T-helper 2 cell treated with Interferon-gamma antibody and Interleukin-4, amounts not matched to agents 100 ng/mL and 5 ng/mL, for 36 hours (primary cell): ENCODE results near the gene GTF2IRD2. TPM values are rescaled to one million over a fixed set of nuclear protein-coding genes. Genes with fewer than 3 reads are reported as not detected.
"Not testable (repeated sequence)": the region's sequence is repeated elsewhere in the genome, so short reads cannot be mapped to it uniquely, and the experiment has no call there.

Source experiments
- intact Hi-C: fragments of 100-400 bp; cut with micrococcal nuclease; formaldehyde crosslinking; loops from one replicate; pipeline ENCODE4 v1.15.1; 2023
- total RNA-seq: library from RNA; stranded (reverse); gene quantifications from 2 replicates; pipeline ENCODE4 v1.2.3, GENCODE V29; 2022

The GTF2IRD2 gene
- total RNA-seq, 1 donor from 2014 or later: 16.5 TPM

GRCh38 chr7:74788369-74789150, 62.8 kb downstream of the GTF2IRD2 start:
- intact Hi-C loops: not testable (repeated sequence)

- intact Hi-C loops: not testable (repeated sequence)
Measured at GRCh38 chr7:74783595-74783994, 67.8 kb downstream of the GTF2IRD2 start.

- intact Hi-C loops: not testable (repeated sequence)
Measured at GRCh38 chr7:74781746-74782145, 69.7 kb downstream of the GTF2IRD2 start.

GRCh38 chr7:74779053-74779452, 72.4 kb downstream of the GTF2IRD2 start:
- intact Hi-C loops: not testable (repeated sequence)

DNA sequence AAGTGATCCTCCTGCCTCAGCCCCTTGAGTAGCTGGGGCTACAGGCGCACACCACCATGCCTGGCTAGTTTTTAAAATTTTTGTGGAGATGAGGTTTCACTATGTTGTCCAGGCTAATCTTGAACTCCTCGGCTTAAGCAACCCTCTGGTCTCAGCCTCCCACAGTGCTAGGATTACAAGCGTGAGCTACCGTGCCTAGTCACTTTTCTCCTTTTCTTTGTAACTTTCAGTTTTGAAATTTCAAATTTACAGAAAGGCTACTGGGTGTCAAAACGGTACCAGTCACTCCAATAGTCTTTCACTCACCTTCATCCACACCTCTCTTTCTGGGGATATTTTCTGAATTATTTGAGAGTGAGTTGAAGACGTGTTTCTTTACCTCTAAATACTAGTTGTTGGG, 76.3 kb downstream of the GTF2IRD2 start:
- intact Hi-C loops: not testable (repeated sequence)

DNA sequence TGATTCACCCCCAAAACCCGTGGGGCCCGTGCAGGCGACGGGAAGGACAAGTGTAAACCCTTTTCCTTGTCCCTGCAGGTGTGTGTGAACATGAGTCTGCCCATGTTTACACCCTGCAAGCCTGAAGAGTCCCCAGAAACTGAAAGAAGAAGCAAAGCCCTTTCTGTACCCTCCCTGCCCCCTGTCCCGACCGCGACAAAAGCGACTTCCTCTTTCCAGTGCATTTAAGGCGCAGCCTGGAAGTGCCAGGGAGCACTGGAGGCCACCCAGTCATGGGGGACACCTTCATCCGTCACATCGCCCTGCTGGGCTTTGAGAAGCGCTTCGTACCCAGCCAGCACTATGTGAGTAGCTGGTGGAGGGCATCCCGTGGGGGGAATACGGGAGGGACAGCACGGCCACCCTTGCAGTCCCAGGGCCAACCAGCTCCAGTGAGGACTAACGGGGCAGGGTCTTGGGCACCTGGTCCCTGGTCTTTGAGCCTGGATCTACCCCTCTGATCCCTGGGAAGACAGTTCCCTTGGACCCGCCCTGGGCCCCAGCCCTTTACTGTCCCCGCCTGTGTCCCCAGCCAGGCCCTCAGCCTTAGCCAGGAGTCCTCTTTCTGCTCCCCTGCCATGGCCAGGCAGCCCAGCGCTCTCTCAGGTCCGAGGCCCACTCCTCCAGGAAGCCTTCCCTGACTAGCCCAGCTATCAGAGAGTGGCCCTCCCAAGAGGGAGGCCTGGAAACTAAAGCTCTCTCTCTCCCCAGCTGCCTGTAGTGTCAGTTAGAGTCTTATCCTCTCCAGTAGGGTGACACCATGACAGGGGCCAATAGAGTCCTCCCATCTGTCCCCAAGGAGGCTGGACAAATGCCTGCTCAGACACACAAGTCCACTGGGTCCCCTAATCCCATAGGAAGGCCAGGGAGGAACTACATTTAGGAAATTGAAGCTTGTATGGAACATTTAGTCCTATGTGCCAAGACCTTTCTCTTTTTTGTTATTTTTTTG, 77.3 kb downstream of the GTF2IRD2 start, which contains the start of gene NCF1:
NCF1 (plus strand) TSS at position 252 of the 991 bp plus-strand sequence; CDS start at position 273, 21 bp downstream.
- intact Hi-C loops: not testable (repeated sequence)

- intact Hi-C loops: not testable (repeated sequence)
Measured at GRCh38 chr7:74772093-74772492, 79.3 kb downstream of the GTF2IRD2 start.

GRCh38 chr7:74770062-74770461, 81.3 kb downstream of the GTF2IRD2 start:
- intact Hi-C loops: not testable (repeated sequence)

DNA sequence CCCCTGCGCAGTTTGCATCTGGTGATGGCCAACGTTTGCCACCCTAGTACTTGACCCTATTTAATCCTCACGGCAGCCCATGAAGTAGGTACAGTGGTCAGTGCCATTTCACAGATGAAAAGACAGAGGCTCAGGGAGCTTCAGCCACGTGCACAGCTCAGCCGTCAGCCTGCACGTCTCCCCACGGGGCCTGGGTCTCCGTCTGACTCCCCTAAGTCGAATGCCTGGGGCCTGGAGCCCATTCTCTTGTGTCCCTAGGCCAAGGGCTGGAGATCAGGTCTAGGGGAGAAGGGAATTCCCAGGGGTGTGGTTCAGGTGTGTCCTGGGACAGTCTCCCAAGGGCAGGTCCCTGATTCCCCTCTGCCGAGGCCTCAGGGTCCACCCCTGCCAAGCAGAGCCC, 84.4 kb downstream of the GTF2IRD2 start:
- intact Hi-C loops: not testable (repeated sequence)

DNA sequence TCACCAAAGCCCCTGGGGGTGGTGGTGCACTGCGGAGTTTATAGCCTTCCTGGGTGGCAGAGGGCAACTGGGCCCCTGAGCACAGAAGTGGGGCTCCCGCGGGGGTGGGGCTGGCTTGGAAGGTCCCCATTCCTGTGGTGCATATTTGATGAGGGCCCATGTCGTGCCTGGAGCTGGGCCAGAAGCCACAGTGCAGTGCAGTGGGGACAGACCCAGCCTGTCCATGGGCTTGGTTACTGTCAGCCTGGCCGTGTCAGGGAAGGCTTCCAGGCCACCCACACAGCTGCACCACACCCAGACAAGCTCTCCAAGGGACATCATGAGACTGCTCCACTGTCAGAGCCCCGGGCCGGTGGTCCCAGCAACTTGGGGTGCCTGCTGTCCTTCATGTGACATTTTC, 84.9 kb downstream of the GTF2IRD2 start:
- intact Hi-C loops: not testable (repeated sequence)

DNA sequence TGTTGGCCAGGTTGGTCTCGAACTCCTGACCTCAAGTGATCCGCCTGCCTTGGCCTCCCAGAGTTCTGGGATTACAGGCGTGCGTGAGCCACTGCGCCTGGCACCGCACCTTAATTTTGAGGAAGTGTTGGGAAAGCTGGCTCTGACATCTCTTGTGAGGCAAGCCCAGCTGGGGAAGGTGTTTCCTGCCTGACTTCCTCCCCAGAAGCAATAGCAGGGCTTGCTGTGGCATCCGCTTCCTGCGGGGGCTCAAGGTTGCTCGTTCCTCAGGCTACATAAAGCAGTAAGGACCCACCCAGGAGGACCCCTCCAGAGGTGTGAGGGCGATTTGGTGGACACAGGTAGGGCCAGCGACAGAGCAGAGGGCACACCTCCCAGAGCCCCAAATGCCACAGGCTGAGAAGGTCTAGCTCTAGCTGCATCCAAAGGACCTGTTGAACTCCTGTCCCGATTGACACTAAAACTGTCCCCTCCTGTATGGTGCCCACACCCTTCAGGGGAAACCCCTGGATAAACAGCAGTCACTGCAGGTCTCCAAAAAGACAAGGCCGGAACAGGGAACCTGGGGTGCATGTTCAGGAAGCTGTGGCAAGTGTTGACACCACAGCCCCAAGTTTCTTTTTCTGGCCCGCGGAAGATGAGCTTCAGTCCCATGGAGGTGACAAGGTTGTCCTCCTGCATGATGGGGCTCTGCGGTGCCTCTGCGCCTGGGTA, 86.0 kb downstream of the GTF2IRD2 start:
- intact Hi-C loops: not testable (repeated sequence)

DNA sequence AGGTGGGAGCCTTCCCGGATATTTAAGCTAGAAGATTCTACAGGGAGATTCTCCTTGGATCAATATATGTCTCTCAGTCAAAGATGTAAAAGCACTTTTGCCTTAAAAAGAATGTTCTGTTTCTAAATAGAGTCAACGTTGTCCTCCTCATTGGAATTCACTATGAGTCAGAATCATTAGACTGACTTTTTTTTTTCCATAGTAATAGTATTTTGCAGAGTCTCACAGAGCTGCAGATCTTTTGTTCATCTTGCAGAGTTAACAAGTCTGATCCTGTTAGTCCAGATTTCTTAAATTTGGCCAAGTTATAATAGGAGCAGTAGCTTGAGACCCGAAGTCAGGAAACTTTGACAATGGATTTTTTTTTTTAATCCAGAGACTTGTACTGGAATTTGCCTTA, 92.4 kb downstream of the GTF2IRD2 start:
- intact Hi-C loops: not testable (repeated sequence)

DNA sequence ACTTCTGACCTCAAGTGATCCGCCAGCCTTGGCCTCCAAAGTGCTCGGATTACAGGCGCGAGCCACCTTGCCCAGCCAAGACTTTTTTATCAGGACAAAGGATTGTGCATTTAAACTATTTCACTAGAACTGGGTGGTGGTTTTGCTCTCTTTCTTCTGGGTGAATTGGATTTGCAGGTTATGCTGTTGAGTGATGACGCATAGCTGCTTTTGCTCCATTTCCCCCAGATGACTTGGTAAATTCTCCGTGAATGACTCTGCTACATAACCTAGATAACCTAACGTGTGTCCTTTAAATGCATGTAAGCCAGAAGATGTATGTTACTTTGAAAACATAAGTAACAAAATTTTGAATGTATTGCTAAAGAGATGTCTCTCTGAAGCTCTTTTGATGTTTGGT, 93.1 kb downstream of the GTF2IRD2 start:
- intact Hi-C loops: not testable (repeated sequence)

DNA sequence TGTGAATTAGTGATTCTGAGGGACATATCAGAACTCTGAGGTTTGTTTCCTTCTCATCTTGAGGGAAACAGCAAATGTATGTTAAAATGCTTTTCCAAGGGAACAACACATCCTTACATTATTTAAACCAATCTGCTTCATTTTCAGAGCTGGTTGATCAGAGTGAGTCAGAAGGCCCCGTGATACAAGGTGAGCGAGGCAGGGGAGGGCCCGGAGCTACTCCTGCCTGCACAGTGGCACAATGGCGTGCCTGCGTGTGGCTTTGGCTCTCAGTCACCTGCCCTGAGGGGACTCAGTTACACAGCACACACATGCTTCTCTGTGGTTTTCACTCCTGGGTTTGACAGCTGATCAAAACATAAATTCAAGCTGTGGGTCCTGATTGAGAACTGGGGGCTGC, 94.7 kb downstream of the GTF2IRD2 start:
- intact Hi-C loops: not testable (repeated sequence)

DNA sequence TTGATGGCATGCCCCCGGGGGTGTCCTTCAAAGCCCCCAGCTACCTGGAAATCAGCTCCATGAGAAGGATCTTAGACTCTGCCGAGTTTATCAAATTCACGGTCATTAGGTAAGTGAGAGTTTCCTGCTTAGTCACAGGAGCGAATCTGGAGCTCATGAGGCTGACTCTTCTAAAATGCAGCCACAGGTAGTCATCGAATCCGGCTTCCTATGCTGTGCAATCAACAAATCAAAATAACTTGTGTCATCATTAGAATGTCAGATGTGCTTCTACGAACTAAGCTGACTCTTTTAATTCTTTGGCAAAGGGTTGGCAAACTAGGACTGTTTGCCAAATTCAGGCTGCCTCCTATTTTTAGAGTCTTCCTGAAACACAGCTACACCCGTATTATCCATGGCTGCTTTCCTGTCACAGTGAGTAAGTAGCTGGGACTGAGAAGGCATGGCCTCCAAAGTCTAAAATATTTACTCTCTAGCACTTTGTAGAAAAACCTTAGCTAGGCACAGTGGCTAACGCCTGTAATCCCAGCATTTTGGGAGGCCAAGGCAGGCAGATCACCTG, 97.4 kb downstream of the GTF2IRD2 start:
- intact Hi-C loops: not testable (repeated sequence)

Other genes starting within 250 kb of the GTF2IRD2 start
- 167 and 169 TPM in 2 replicates for gene GTF2I, start 193.9 kb downstream of the GTF2IRD2 start, total RNA-seq
- 1.4 and 2.2 TPM in 2 replicates for gene NCF1, start 77.6 kb downstream of the GTF2IRD2 start, total RNA-seq
- gene CASTOR2, start 113.1 kb upstream of the GTF2IRD2 start, total RNA-seq: 3.7 TPM in 2 replicates
- gene RCC1L, start 222.2 kb upstream of the GTF2IRD2 start, total RNA-seq: 47.1 and 51.3 TPM in 2 replicates
- gene GTF2IRD2B, start 241.0 kb upstream of the GTF2IRD2 start, total RNA-seq: 17.8 and 21.2 TPM in 2 replicates